Activated naive CD8-positive, alpha-beta T cell treated with anti-CD3 and anti-CD28 coated beads, Interleukin-2, amount 10 ng/mL, durations not matched to agents 7 days and 5 days (primary cell): ENCODE measurements around the gene ACADVL. TPM values are rescaled to one million over a fixed set of nuclear protein-coding genes. Genes with fewer than 3 reads are reported as not detected.
"Not testable (repeated sequence)": the region's sequence is repeated elsewhere in the genome, so short reads cannot be mapped to it uniquely, and the experiment has no call there.

Experiments used
- ATAC-seq: fragments of 150-1000 bp; cut with Tn5 transposase; one replicate; pipeline ENCODE4 v1.10.0; 2021; ENCODE audit warnings: low read depth, moderate library complexity
- POLR2A ChIA-PET: fragments of 350-600 bp; sonication (Branson Sonifier 250); formaldehyde crosslinking; loops from one replicate; lab custom pipeline; 2021; ENCODE audit warnings: antibody characterized with exemption; lab: Charles Lee
- DNase-seq: peaks from one replicate; pipeline ENCODE4 v3.0.0; 2021
- H3K27ac Mint-ChIP-seq: one replicate; pipeline ENCODE4 v1.8.0; 2022; ENCODE audit warnings: mild to moderate bottlenecking, mixed read lengths
- H3K27me3 Mint-ChIP-seq: one replicate; pipeline ENCODE4 v1.8.0; 2022; ENCODE audit warnings: mild to moderate bottlenecking, moderate library complexity, mixed read lengths
- H3K36me3 Mint-ChIP-seq: one replicate; pipeline ENCODE4 v1.8.0; 2021; ENCODE audit warnings: mild to moderate bottlenecking, mixed read lengths
- H3K4me1 Mint-ChIP-seq: one replicate; pipeline ENCODE4 v1.8.0; 2021; ENCODE audit warnings: mixed read lengths
- H3K4me3 Mint-ChIP-seq: one replicate; pipeline ENCODE4 v1.8.0; 2022; ENCODE audit warnings: mild to moderate bottlenecking, moderate library complexity, mixed read lengths
- H3K9me3 Mint-ChIP-seq: one replicate; pipeline ENCODE4 v1.8.0; 2021; ENCODE audit warnings: mixed read lengths
- total RNA-seq, 2 experiments: library from RNA; stranded (reverse); gene quantifications; one replicate each; pipeline ENCODE4 v1.2.3, GENCODE V29; 2021

ACADVL gene
- total RNA-seq, 2 experiments from 2014 or later, result 417 to 434 TPM

DNA sequence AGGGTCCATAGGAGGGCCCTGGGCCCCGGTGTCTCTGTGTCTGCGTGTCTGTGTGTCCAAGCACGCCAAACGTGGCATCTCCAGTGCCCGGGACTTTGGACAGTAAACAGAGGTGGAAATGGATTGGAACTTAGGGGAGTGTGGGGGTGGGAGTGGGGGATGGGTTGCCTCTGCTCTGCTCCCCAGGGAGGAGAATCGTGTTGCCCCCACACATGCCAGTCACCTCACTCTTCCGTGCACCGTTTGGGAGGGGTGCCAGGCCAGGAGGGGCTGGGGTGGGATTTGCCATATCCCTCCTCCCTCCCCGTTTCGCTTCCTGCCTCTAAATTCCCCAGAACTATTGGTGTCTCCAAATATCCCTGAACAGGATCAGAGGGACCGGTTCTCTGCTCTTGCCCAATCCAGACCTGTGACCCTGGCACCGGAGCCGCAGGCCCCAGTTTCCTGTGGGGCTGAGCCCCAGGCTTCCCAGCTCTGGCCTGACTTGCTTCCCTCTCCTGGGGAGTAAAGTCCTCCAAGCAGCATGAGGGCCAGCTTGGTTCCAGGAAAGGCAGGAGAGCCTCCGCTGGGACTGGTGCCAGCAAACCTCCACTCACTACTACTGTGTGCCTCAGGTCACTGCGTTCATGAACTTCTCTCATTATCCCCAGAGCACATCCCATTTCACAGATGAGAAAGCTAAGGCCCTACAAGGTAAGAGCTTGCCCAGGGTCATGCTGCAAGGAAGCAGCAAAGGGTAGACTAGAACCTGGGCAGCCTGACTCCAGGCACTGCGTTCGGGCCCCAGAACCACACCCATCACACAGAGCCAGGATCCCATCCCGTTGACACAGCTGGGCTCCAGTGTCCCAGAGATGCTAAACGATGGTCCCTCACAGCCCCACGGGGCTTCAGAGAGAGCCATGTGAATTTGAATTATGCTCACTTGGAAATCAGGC lies 40.2 kb upstream of the ACADVL start, which contains the start of gene ASGR1:
Gene ASGR1, minus strand, starts transcription at position 54 of the 938 bp plus-strand sequence. CDS start 807 bp downstream, outside the sequence.
- peaks cover 12% of the 10 kb centered on the region for H3K27me3 Mint-ChIP-seq
- H3K4me1 Mint-ChIP-seq, result peaks cover 8% of the 10 kb centered on the region
- no peak for DNase-seq
- H3K36me3 Mint-ChIP-seq, result no peaks in the 10 kb centered on the region
- H3K4me3 Mint-ChIP-seq, result peak within 1 kb of the TSS; percentile 74
- POLR2A ChIA-PET, result interaction anchor here (0.6 kb wide), 1 partner anchor 12 kb away, joined by 5 read pairs; no protein-coding TSS in a partner anchor
- ATAC-seq, result no peak
- no peak within 1 kb of the TSS for H3K27ac Mint-ChIP-seq
- no peaks in the 10 kb centered on the region for H3K9me3 Mint-ChIP-seq

DNA sequence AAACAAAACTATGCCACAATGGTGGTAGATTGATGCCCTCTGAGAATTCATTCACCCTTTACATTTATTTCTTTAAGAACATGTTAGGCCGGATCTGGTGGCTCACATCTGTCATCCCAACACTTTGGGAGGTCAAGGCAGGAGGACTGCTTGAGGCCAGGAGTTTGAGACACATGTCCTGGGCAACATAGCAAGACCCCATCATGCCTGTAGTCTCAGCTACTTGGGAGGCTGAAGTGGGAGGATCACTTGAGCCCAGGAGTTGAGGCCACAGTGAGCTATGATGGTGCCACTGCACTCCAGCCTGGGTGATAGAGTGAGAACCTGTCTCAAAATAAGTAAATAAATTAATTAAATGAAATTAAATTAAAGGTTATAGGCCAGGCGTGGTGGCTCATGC lies 37.6 kb upstream of the ACADVL start:
- POLR2A ChIA-PET, result interaction anchor here (1.0 kb wide), 1 partner anchor 66 kb away, joined by 3 read pairs; no protein-coding TSS in a partner anchor
- not testable (repeated sequence) for H3K4me3 Mint-ChIP-seq, ATAC-seq, H3K9me3 Mint-ChIP-seq, DNase-seq, H3K4me1 Mint-ChIP-seq, H3K27ac Mint-ChIP-seq, H3K36me3 Mint-ChIP-seq
- peaks cover 12% of the 10 kb centered on the region for H3K27me3 Mint-ChIP-seq

DNA sequence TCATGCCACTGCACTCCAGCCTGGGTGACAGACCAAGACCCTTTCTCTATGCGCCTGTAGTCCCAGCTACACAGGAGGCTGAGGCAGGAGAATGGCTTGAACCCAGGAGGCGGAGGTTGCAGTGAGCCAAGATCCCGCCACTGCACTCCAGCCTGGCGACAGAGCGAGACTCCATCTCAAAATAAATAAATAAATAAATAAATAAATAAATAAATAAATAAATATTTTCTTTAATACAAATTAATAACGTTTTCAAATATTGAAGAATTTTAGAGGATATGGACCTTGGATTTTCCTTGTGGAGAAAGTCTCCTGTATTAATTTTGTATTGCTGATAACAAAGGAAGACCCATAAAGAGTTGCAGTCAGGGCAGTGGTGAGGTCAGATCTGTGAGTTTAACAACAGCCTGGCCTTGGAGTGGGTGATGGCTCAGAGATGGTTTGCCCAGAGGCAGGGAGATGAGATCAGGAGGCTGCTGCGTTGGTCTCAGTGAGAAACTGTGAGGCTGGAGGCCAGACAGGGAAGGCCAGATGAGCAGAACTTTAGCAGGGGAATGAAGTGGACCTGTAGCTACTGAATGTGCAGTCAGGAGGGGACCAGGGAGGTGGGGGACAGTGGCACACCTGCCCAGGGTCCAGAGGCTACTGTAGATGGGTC lies 36.2 kb upstream of the ACADVL start:
- no peak for DNase-seq
- Mint-ChIP-seq H3K36me3 (no peaks in the 10 kb centered on the region), H3K9me3 (no peaks in the 10 kb centered on the region), H3K4me3 (no peak overlapping the region), H3K4me1 (no peaks in the 10 kb centered on the region), H3K27me3 (no peaks in the 10 kb centered on the region), H3K27ac (no peak overlapping the region)
- ATAC-seq, result no peak
- POLR2A ChIA-PET, result no interaction called here

DNA sequence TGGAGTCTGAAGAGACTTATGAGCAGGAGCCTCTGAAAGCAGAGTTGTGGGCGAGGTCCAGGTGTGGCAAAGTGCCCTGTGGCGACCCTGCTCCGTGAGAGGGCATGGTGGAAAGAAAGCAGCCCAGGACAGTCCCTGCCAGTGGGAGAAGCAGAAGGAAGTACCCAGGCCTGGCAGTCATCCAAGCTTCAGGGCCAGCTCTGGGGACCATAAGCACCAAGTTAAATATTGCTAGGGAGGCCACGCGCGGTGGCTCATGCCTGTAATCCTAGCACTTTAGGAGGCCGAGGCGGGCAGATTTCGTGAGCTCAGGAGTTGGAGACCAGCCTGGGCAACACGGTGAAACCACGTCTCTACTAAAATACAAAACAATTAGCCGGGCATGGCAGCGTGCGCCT lies 35.6 kb upstream of the ACADVL start:
- POLR2A ChIA-PET, result no interaction called here
- no peaks in the 10 kb centered on the region for H3K27me3 Mint-ChIP-seq
- no peak overlapping the region for H3K4me3 Mint-ChIP-seq
- DNase-seq (no peak), ATAC-seq (no peak)
- H3K36me3 Mint-ChIP-seq, result no peaks in the 10 kb centered on the region
- no peaks in the 10 kb centered on the region for H3K4me1 Mint-ChIP-seq
- H3K9me3 Mint-ChIP-seq, result no peaks in the 10 kb centered on the region
- H3K27ac Mint-ChIP-seq, result no peak overlapping the region

DNA sequence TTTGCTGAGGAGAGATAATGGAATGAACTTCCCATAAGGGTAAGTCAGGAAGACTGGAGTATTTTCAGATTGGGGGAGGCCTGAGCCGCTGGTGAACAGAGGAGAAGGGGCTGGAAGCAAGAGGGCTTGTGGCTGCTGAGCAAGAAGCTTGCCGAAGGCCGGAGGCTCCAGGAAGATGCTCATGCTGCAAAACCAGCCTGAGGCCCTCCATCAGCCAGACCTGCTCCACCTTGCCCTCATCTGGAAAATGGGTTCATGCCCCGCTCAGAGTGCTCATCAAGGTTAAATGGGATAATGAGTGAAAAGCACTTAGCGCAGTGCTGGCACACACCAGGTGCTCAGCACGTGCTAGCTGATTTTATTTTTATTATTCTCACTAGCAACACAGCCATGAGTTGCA lies 35.1 kb upstream of the ACADVL start:
- Mint-ChIP-seq H3K36me3 (peaks cover under 1% of the 10 kb centered on the region), H3K27ac (no peak overlapping the region), H3K4me3 (no peak overlapping the region), H3K4me1 (no peaks in the 10 kb centered on the region), H3K27me3 (no peaks in the 10 kb centered on the region), H3K9me3 (no peaks in the 10 kb centered on the region)
- ATAC-seq (no peak), DNase-seq (no peak)
- POLR2A ChIA-PET, result no interaction called here

DNA sequence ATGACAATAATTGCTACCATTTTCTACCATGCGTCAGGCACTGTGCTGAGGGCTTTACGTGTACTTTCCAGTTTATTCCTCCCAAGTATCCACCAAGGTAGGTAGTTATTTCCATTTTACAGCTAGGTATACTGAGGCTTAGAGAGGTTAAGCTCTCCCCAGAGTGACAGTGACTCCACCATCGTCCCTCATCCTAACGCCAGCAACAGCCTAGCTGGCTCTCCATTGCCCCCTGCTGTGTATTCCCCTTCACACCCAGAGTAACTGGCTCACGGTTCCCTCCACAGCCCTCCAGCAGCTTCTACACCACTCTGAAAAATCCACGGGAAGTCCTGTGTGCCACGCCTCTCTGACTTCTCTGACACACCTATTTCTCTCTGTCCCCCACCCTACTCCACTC lies 33.5 kb upstream of the ACADVL start:
- Mint-ChIP-seq H3K9me3 (no peaks in the 10 kb centered on the region), H3K27ac (no peak overlapping the region), H3K27me3 (no peaks in the 10 kb centered on the region), H3K4me3 (no peak overlapping the region), H3K36me3 (peaks cover 1% of the 10 kb centered on the region), H3K4me1 (no peaks in the 10 kb centered on the region)
- ATAC-seq (no peak), DNase-seq (no peak)
- POLR2A ChIA-PET, result no interaction called here

DNA sequence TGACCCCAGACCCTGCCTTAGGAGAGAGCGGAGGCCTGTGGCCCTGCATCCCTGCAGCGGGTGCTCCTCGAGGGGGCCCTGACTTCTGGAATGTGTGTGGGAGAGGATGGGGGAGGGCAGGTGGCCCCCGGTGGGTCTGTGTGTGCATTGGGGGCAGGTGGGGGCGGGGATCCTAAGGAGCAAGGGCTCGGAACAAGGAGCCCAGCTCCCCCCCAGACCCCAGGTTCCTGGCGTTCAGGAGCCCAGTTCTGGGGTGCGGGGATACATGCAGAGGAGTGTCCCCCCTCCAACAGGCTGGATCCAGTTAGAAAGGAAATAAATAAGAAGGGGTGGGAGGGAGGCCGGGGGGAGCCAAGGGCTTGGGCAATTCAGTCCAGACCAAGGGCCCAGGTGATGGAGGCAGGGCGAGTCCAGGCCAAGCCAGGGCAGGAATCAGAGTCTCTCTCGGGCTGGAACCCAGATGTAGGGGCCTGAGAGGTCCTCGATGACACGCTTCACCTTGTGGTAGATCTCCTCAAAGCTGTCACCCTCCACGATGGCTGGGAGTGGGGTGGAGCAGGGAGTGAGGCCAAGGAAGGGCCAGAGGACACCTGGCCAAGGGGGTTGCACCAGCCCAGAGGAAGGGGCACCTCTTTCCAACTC lies 29.3 kb upstream of the ACADVL start:
- Mint-ChIP-seq H3K27ac (no peak overlapping the region), H3K9me3 (no peaks in the 10 kb centered on the region), H3K27me3 (no peaks in the 10 kb centered on the region), H3K36me3 (peaks cover 4% of the 10 kb centered on the region), H3K4me1 (no peaks in the 10 kb centered on the region), H3K4me3 (no peak overlapping the region)
- no peak for ATAC-seq
- POLR2A ChIA-PET, result no interaction called here
- DNase-seq, result no peak

DNA sequence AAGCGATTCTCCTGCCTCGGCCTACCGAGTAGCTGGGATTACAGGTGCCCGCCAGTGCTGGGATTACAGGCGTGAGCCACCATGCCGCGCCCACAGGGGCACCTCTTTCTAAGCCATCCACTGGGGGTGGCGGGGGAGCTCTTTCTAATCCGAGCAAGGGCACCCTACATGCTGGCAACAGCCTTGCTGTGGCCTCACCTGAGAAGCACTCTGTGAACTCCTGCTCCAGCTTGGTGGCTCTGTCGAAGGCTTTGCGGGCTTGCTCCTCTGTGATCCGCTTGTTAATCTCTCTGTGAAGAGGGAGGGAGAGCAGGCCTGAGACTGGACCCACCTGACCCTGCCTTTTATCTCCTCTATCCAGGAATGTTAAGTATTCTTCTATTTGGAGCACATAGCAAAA lies 28.7 kb upstream of the ACADVL start:
- no peaks in the 10 kb centered on the region for H3K27me3 Mint-ChIP-seq
- no peak for ATAC-seq
- H3K27ac Mint-ChIP-seq, result no peak overlapping the region
- no peaks in the 10 kb centered on the region for H3K4me1 Mint-ChIP-seq
- no peak overlapping the region for H3K4me3 Mint-ChIP-seq
- POLR2A ChIA-PET, result no interaction called here
- no peaks in the 10 kb centered on the region for H3K9me3 Mint-ChIP-seq
- peaks cover 4% of the 10 kb centered on the region for H3K36me3 Mint-ChIP-seq
- no peak for DNase-seq

DNA sequence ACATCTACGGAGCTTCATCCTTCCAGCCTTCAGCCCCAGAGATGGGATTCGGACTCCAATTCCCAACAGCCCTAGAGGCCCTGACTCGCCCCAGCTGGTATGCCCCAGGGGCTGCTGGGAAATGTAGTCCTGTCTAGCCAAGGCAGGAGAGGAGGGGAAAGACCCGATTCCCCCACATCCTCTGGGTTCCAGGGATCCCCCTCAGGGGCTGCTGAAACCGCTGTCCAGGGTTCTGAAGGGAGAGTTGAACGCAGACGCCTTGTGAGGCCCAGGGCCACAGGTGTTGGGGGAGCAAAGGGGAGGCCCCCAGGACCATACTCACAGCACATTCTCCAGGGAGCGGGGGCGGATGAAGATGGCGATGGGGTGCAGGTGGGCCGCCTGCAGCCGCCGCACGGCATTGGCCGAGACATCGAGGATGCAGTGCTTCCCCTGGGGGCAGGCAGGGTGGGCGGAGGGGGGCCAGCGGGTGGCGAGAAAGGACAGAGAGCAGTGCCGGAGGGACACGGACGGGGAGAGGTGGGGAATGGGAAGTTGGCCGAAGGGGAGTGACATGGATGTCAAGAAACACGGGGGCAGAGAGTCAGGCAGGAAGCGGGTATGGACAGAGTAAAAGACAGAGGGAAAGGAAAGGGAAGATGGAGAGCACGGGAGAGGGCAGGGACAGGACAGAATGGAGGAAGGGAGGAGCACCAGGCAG lies 28.0 kb upstream of the ACADVL start:
- no peak for DNase-seq
- peak; percentile 55 for ATAC-seq
- no peak overlapping the region for H3K27ac Mint-ChIP-seq
- H3K27me3 Mint-ChIP-seq, result no peaks in the 10 kb centered on the region
- POLR2A ChIA-PET, result interaction anchor here (0.6 kb wide), 1 partner anchor 12 kb away, joined by 5 read pairs; the partner anchor contains the start of gene ASGR1
- H3K4me3 Mint-ChIP-seq, result no peak overlapping the region
- H3K9me3 Mint-ChIP-seq, result no peaks in the 10 kb centered on the region
- H3K36me3 Mint-ChIP-seq, result peaks cover 4% of the 10 kb centered on the region
- H3K4me1 Mint-ChIP-seq, result no peaks in the 10 kb centered on the region

DNA sequence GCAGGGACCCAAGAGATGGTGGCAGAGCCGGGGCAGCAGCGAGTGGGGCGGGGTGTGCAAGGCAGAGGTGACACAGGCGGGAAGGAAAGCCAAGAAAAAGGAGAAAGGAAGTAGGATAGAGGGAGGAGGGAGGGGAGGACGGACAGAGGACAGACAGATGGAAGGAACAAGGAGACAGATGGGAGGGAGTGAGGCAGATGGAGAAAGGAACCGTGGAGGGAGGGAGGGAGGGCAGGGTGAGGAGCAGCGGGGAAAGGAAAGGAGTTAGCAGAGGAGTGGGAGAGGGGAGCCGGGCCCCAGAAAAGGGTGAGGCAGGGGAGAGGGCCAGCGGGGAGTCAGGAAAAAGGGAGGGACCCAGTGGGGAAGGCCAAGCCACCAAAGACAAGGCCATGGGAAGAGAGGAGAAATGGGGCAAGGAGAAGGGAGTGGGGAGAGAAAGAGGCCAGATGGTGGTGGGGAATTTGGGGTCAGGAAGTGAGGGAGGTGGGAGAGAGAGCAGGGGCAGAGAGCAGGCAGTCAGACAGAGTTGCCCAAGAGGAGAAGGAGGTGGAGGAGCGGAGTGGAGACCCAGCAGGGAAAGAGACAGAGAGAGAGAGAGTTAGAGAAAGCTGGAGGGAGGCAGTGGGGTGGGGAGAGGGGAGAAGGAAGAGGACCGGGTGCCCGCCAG lies 27.3 kb upstream of the ACADVL start:
- Mint-ChIP-seq H3K9me3 (no peaks in the 10 kb centered on the region), H3K36me3 (peaks cover 4% of the 10 kb centered on the region), H3K4me3 (no peak overlapping the region), H3K4me1 (no peaks in the 10 kb centered on the region), H3K27ac (no peak overlapping the region), H3K27me3 (no peaks in the 10 kb centered on the region)
- POLR2A ChIA-PET, result no interaction called here
- ATAC-seq, result no peak
- DNase-seq, result no peak

DNA sequence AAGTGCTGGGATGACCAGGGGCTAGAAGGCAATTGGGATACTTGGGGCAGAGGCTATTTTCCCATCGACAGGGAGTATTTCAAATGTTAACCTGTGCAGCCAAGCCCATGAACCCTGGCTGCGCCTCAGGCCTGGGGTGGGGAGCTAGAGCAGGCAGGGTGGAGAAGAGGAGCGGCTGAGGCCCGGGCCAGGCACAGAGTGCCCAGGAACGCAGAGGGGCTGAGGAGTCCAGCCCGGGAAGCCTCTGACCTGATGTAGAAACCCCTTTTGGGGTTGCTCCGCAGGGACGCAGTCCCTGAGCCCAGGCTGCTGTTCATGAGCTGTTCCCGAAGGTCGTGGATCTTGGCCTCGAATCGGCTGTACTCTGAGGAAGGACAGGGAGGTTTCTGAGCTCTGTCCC lies 23.8 kb upstream of the ACADVL start:
- no peaks in the 10 kb centered on the region for H3K27me3 Mint-ChIP-seq
- H3K9me3 Mint-ChIP-seq, result no peaks in the 10 kb centered on the region
- ATAC-seq, result no peak
- no peak overlapping the region for H3K27ac Mint-ChIP-seq
- H3K4me3 Mint-ChIP-seq, result no peak overlapping the region
- H3K4me1 Mint-ChIP-seq, result no peaks in the 10 kb centered on the region
- H3K36me3 Mint-ChIP-seq, result peaks cover 3% of the 10 kb centered on the region
- POLR2A ChIA-PET, result no interaction called here
- DNase-seq, result no peak

DNA sequence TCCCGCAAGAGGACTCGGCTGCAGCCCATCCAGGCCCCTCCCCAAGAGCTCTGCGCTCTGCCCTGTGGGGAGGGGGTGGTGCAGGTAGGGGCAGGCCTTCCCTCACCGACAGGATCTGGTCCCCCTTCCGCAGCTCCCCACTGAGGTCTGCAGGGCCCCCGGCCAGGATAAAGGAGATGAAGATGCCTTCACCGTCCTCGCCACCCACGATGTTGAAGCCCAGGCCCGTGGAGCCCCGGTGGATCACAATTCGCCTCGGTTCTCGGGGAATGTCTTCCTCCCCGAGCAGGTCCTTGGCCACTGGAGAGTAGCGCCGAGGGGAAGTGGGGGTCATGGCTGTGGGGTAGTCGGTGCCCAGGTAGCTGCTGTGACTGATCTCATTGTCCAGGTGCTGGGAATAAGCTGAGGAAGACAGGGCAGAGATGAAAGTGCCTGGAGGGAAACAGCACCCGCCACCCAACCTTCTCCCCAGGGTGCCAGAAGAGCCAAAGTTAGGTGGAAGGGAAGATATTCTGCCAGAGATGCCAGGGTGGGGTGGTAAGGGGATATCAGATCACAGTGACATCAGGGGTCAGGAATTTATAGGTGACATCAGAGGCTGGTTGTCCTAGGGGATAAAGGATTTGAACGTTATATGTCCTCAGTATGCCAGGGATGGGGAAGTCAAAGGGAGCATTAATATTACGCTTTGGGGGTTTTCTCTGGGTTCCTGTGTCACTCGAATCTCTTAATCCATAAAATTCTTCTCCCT lies 22.9 kb upstream of the ACADVL start:
- ATAC-seq (no peak), DNase-seq (no peak)
- POLR2A ChIA-PET, result no interaction called here
- Mint-ChIP-seq H3K27me3 (no peaks in the 10 kb centered on the region), H3K9me3 (no peaks in the 10 kb centered on the region), H3K36me3 (no peaks in the 10 kb centered on the region), H3K4me3 (no peak overlapping the region), H3K4me1 (no peaks in the 10 kb centered on the region), H3K27ac (no peak overlapping the region)
